T-helper 2 cell (primary cell): ENCODE data around the gene FOXB1.

Source experiments
- DNase-seq, 5 experiments: peaks; one replicate each; pipeline versions ENCODE4 v3.0.0 to v3.0.0-alpha.2; 2012 to 2022

FOXB1 gene

GRCh38 chr15:59998950-59999611, 5.0 kb upstream of the FOXB1 start:
- DNase-seq, result no peak

DNA sequence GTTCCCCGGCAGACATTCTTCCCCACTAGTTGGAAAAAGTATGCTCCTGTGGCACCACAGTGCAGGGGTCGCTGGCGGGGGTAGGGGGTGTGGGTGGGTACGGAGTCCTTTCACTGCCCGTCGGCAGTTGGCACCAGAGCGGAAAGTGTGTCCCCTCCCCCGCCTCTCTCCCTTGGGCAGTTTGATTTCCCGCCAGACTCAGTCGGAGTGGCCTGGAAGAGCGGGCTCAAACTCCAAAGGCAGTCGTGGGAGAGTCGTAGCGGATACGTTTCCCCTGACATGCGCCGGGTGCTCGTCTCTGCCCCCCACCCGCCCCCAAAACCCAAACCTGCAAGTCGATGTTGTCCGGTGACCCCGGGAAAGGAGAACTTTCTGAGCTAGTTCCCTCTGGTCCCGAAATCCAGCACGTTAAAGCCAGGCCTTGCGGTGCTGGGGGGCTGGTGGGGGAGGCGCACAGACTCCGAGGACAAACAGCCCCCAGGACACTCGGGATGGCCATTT, 4.4 kb upstream of the FOXB1 start:
- no peak for DNase-seq

- DNase-seq, result no peak
Measured at GRCh38 chr15:60000113-60000823, 3.8 kb upstream of the FOXB1 start.

GRCh38 chr15:60000824-60001609, 3.1 kb upstream of the FOXB1 start:
- DNase-seq, result no peak

GRCh38 chr15:60001610-60002527, 2.2 kb upstream of the FOXB1 start:
- no peak for DNase-seq

DNA sequence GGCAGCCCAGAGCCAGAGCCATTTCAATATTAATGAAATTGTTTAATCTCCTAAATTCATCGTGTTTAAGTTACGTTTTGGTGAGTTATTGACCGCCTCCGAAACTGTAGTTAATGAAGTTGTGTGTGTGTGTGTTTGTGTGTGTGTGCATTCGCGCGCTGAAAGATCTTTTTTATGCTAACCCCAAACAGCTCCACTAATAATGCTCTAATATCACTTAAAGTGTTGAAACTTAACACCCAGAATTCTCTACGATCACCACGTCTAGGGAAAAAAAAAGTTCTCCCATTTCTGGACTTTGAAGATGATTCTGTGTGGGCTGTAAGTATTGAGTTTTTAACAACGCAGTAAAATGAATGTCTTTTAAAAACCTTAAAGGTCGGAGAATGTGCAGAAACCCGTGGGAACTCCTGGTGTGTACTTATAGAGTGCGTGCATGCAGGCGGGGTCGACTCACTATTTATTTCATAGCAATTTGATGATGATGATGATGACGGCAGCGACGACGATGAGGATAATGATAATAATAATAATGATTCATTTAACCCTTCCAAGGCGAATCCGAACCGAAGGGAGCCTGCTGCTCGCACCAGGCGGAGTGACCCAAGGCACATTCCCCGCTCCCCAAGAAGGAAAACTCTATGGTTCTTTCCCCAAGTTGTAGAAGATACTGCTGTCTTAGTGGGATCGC, 1.4 kb upstream of the FOXB1 start:
- no peak for DNase-seq

GRCh38 chr15:60003243-60004008, 685 bp upstream of the FOXB1 start:
- DNase-seq, result peak in 1 of 5 experiments; percentile 63

GRCh38 chr15:60004846-60005351, 788 bp downstream of the FOXB1 start:
- DNase-seq, result peak in 1 of 5 experiments; percentile 14

DNA sequence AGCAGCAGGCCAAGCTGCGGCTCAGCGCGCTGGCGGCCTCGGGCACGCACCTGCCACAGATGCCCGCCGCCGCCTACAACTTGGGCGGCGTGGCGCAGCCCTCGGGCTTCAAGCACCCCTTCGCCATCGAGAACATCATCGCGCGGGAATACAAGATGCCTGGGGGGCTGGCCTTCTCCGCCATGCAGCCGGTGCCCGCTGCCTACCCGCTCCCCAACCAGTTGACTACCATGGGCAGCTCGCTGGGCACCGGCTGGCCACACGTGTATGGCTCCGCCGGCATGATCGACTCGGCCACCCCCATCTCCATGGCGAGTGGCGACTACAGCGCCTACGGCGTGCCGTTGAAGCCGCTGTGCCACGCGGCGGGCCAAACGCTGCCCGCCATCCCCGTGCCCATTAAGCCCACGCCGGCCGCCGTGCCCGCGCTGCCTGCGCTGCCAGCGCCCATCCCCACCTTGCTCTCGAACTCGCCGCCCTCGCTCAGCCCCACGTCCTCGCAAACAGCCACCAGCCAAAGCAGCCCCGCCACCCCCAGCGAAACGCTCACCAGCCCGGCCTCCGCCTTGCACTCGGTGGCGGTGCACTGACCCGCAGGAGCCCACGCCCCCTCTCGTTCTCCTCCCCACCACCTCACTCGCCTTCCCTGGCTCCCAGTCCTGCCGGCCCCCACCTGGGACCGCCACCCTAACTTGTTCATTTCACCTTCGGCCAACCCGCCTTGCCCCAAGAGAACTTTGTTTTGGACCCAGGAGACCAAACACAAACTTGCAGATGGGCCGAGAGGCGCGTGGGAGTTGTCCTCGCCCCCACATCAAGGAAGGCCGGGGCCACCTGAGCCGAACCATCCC, 1.5 kb downstream of the FOXB1 start:
- peak in 1 of 5 experiments; percentile 68 for DNase-seq

- DNase-seq, result peak; percentile 35 to 93 (median 54)
Measured at GRCh38 chr15:60006203-60006862, 2.2 kb downstream of the FOXB1 start.

GRCh38 chr15:60006873-60007272, 2.8 kb downstream of the FOXB1 start:
- DNase-seq, result no peak

- DNase-seq, result no peak
Measured at GRCh38 chr15:60009124-60009960, 5.2 kb downstream of the FOXB1 start.

- no peak for DNase-seq
Measured at GRCh38 chr15:60009980-60010732, 6.0 kb downstream of the FOXB1 start.

DNA sequence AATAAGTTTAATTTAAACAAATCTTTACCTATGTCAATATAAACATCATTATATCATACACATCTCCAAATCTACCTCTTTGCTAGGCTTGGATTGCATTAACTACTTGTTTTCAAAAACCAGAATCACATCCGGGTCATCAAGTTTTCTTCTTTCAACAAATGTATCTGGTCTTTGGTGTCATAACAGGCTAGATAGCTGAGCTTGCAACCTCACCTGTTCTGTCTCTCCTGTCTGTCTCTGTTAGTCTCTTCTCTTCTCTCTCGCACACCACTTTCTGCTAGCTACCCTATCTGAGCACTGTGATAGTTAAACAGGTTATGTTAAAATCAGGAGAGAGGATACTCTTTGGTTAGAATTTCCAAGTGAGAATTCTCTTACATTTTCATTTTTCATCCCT, 6.7 kb downstream of the FOXB1 start:
- peak in 1 of 5 experiments; percentile 15 for DNase-seq

GRCh38 chr15:60012695-60013094, 8.6 kb downstream of the FOXB1 start:
- DNase-seq, result no peak

DNA sequence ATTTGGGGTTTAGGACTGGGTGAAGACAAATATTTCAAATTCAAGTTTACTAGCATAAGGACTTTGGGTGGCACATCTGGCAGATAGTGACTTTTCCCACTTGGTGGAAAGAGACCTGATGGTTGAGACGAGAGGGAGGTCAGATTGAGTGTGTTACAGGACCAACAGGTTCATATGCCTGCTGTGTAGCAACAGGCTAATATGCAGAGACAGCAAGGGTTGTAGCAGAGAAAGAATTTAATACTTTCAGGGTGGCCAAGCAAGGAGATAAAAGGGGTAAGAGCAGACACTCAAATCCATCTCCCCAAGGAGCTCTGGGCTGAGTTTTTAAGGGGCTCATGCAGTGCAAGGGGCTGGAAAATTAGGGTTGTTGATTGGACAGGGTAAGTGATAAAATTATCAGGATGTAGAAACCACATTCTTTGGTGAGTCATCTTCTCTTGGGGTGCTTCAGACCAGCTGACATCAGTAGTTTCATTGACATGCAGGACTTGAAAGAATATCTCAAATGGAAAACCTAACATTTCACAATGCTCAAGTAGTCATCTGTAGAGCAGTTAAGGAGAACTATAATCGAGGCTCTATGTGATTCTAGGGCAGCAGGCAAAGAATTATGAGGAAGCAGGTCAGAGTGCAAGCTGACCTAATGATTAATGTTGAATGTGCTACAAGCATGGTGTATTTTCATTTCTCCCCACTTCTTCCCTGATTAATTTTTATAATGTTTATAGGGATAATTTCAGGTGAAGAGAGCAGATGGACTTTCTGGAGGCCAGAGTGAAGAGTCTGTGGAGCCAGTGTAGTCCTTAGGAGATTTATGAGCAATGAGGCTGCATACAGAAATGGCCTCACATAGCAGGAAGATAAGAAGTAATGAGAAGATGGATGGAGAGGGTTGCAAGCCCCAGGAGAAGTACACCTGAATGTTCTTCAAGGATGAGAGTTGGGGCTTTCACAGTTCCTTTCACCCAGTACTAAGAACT, 13.7 kb downstream of the FOXB1 start:
- peak in 1 of 5 experiments; percentile 80 for DNase-seq
